CD4-positive, alpha-beta T cell (primary cell): ENCODE measurements around the gene KIF26B. TPM values are rescaled to one million over a fixed set of nuclear protein-coding genes. Genes with fewer than 3 reads are reported as not detected.
A peak's percentile ranks its signal among the peaks of the same experiment; 100 is the strongest.

Source experiments
- ATAC-seq: fragments of 200-7000 bp; cut with Tn5 transposase; one replicate; pipeline ENCODE4 v1.10.0; 2022; ENCODE audit warnings: mild to moderate bottlenecking; ENCODE audit not compliant: poor library complexity
- CTCF ChIA-PET: fragments of 350-600 bp; sonication (Branson Sonifier 250); formaldehyde crosslinking; loops from one replicate; lab custom pipeline; 2021; ENCODE audit warnings: antibody characterized with exemption, inconsistent platforms; lab: Charles Lee
- POLR2A ChIA-PET: fragments of 350-600 bp; sonication (Branson Sonifier 250); formaldehyde crosslinking; loops from one replicate; lab custom pipeline; 2021; ENCODE audit warnings: antibody characterized with exemption, inconsistent platforms; lab: Charles Lee
- DNase-seq, 14 experiments: peaks; one replicate each; pipeline ENCODE4 v3.0.0-alpha.2; 2013 to 2020; ENCODE audit warnings: mixed read lengths in 2 of 14
- H3K27ac ChIP-seq, 2 donors: one replicate each; pipeline versions ENCODE4 v1.5.1 to v1.7.0; 2013; ENCODE audit warnings: low read length in 2 of 2, low read depth in 1 of 2, mild to moderate bottlenecking in 1 of 2
- H3K27me3 ChIP-seq, 2 experiments: 1 replicate in 1 of 2; 2 replicates in 1 of 2; pipeline versions ENCODE4 v1.6.1 to v1.7.0; 2013; ENCODE audit warnings: low read length in 2 of 2, control low read depth in 1 of 2, mild to moderate bottlenecking in 1 of 2, moderate library complexity in 1 of 2; ENCODE audit not compliant: insufficient read depth in 2 of 2, control insufficient read depth in 1 of 2
- H3K36me3 ChIP-seq: one replicate; pipeline ENCODE4 v1.6.1; 2013; ENCODE audit warnings: low read length, control low read depth; ENCODE audit not compliant: insufficient read depth
- H3K4me1 ChIP-seq: one replicate; pipeline ENCODE4 v1.6.1; 2013; ENCODE audit warnings: low read length, control low read depth; ENCODE audit not compliant: insufficient read depth
- H3K4me3 ChIP-seq: one replicate; pipeline ENCODE4 v1.5.1; 2013; ENCODE audit warnings: mild to moderate bottlenecking, low read length, moderate library complexity
- H3K9me3 ChIP-seq, 2 experiments: 1 replicate in 1 of 2; 2 replicates in 1 of 2; pipeline versions ENCODE4 v1.6.1 to v1.7.0; 2013; ENCODE audit warnings: low read length in 2 of 2, mild to moderate bottlenecking in 2 of 2, control low read depth in 1 of 2, moderate library complexity in 1 of 2; ENCODE audit not compliant: control insufficient read depth in 1 of 2, insufficient read depth in 1 of 2
- H3K27ac Mint-ChIP-seq: one replicate; pipeline ENCODE4 v1.8.0; 2020; ENCODE audit warnings: mixed read lengths
- H3K27me3 Mint-ChIP-seq: one replicate; pipeline ENCODE4 v1.8.0; 2021; ENCODE audit warnings: mixed read lengths
- H3K36me3 Mint-ChIP-seq: one replicate; pipeline ENCODE4 v1.8.0; 2021; ENCODE audit warnings: low read depth, mixed read lengths
- H3K4me1 Mint-ChIP-seq: one replicate; pipeline ENCODE4 v1.8.0; 2021; ENCODE audit warnings: low read depth, mixed read lengths
- H3K4me3 Mint-ChIP-seq: one replicate; pipeline ENCODE4 v1.8.0; 2020; ENCODE audit warnings: mild to moderate bottlenecking, mixed read lengths
- H3K9me3 Mint-ChIP-seq: one replicate; pipeline ENCODE4 v1.8.0; 2020; ENCODE audit warnings: mixed read lengths
- intact Hi-C, 2 experiments: fragments of 100-400 bp; cut with DNase I in 1 of 2; cut with micrococcal nuclease in 1 of 2; formaldehyde crosslinking; loops; one replicate each; pipeline versions ENCODE4 v1.15.1 to v1.9.0; 2023 to 2025; cut with DNase I, micrococcal nuclease
- total RNA-seq, 174 experiments: library from RNA in 2 of 174; stranded (reverse) in 2 of 174; gene quantifications; one replicate each; pipeline ENCODE4 v1.2.3 and lab custom pipeline; 2021 to 2026
- TF ChIP-seq, protein P1 (sequence below): fragments of 200-600 bp; IDR thresholded peaks from one replicate; pipeline ENCODE4 v1.8.0; 2022; ENCODE audit warnings: antibody characterized with exemption, mild to moderate bottlenecking

KIF26B gene
- total RNA-seq, 2 experiments from 2014 or later: 0.03 TPM; not detected in 1

DNA sequence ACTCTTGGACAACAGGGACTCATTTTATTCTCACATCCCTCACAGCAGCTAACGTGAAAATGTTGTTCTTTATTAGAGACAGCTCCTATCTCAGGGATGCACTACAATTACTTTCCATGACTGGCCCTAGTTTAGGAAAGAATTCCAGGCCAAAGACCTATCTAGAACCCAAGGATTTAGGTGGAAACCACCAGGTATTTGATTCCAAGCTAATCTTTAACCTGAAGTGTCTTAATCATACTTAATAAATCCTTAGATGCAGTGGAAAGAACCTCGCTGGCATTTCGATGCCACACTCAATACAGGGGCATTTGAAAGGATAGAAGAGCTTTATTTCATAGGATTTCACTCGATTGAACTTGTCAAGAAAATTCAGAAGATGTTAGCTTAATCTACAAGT, 218.3 kb downstream of the KIF26B start:
- TF ChIP-seq, protein P1, sequence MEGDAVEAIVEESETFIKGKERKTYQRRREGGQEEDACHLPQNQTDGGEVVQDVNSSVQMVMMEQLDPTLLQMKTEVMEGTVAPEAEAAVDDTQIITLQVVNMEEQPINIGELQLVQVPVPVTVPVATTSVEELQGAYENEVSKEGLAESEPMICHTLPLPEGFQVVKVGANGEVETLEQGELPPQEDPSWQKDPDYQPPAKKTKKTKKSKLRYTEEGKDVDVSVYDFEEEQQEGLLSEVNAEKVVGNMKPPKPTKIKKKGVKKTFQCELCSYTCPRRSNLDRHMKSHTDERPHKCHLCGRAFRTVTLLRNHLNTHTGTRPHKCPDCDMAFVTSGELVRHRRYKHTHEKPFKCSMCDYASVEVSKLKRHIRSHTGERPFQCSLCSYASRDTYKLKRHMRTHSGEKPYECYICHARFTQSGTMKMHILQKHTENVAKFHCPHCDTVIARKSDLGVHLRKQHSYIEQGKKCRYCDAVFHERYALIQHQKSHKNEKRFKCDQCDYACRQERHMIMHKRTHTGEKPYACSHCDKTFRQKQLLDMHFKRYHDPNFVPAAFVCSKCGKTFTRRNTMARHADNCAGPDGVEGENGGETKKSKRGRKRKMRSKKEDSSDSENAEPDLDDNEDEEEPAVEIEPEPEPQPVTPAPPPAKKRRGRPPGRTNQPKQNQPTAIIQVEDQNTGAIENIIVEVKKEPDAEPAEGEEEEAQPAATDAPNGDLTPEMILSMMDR: no peak
- Histone ChIP-seq H3K27me3 (peaks cover 0 to 3% of the 10 kb centered on the region in 2 experiments), H3K4me1 (no peaks in the 10 kb centered on the region), H3K36me3 (no peaks in the 10 kb centered on the region), H3K27ac (no peak overlapping the region), H3K4me3 (no peak overlapping the region), H3K9me3 (peaks cover 0 to 5% of the 10 kb centered on the region in 2 experiments)
- DNase-seq (no peak), ATAC-seq (no peak)
- ChIA-PET POLR2A (interaction anchor here (0.7 kb wide), 1 partner anchor 1092 kb away, joined by 3 read pairs; no protein-coding TSS in a partner anchor), CTCF (no interaction called here)
- Mint-ChIP-seq H3K36me3 (no peaks in the 10 kb centered on the region), H3K27ac (no peak overlapping the region), H3K4me3 (no peak overlapping the region), H3K9me3 (no peaks in the 10 kb centered on the region), H3K4me1 (peaks cover 22% of the 10 kb centered on the region), H3K27me3 (no peaks in the 10 kb centered on the region)
- intact Hi-C loops: no loop called here

DNA sequence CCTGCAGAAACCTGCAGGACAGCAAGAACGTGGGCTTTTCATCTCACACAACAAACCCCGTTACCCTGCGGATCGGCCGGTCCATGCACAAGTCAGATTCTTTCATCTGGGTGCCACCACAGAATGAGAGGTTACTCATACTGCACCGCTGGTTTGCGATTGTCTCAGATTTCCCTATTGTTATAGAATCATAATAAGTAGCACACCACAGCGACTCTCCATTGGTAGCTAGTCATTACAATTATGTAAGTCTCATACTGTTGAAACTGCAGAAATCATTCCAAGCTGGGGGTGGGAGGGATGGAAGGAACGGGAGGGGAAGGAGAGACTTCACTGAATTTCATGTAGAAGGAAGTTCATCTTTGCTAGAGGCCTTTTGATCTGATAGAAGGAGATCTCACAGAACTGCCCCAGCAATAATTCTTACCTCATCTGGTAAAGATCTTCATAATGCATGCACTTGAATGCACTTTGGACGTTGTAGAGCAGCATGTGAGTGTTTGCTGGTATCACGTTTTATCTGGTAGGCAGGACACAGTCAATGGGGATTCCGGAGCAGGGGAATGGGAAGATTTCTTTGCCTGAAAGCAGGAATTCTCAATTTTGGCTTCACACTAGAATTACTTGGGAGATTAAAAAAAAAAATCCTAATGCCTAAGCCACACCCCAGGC, 221.1 kb downstream of the KIF26B start:
- H3K27ac Mint-ChIP-seq: peak overlapping the region; percentile 6
- POLR2A ChIA-PET: no interaction called here

DNA sequence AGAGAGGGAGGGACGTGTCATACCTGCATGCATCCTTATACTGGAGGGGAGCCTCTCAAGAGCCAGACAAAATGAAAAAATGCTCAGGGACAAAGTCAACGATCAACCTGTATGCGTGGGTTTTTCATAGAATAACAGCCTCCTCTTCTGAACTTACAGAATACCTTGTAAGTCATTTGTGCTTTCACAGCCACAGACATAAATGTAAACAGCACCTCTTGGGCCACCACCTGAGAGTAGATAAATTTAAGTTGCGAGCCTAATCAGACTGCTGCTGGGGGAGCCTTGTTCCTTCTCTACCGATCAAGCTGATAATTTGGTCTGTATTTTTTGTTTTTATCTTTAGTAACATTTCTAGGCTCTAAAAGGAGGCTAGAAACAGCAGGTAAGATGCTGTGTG, 223.1 kb downstream of the KIF26B start:
- H3K4me1 ChIP-seq: no peaks in the 10 kb centered on the region
- CTCF ChIA-PET: no interaction called here
- intact Hi-C loops: no loop called here
- H3K27me3 Mint-ChIP-seq: no peaks in the 10 kb centered on the region
- H3K4me3 ChIP-seq: no peak overlapping the region
- H3K27me3 ChIP-seq: peaks cover 0 to 3% of the 10 kb centered on the region in 2 experiments
- H3K27ac Mint-ChIP-seq: peak overlapping the region; percentile 63
- H3K4me3 Mint-ChIP-seq: no peak overlapping the region
- no peaks in the 10 kb centered on the region for H3K9me3 ChIP-seq
- ATAC-seq (peak; percentile 21), DNase-seq (no peak)
- peak overlapping the region in 1 of 2 donors; percentile 9 for H3K27ac ChIP-seq
- H3K9me3 Mint-ChIP-seq: no peaks in the 10 kb centered on the region
- peaks cover 31% of the 10 kb centered on the region for H3K4me1 Mint-ChIP-seq
- POLR2A ChIA-PET: no interaction called here
- no peaks in the 10 kb centered on the region for H3K36me3 ChIP-seq
- TF ChIP-seq, protein P1: no peak
- no peaks in the 10 kb centered on the region for H3K36me3 Mint-ChIP-seq

More for the DNA sequence above, 221.1 kb downstream of the KIF26B start:
- ATAC-seq (no peak), DNase-seq (no peak)
- CTCF ChIA-PET: no interaction called here
- H3K27ac ChIP-seq: no peak overlapping the region
- TF ChIP-seq, protein P1: no peak
- H3K4me3 ChIP-seq: no peak overlapping the region
- no peaks in the 10 kb centered on the region for H3K9me3 Mint-ChIP-seq
- H3K4me1 ChIP-seq: no peaks in the 10 kb centered on the region
- H3K9me3 ChIP-seq: peaks cover 0 to 5% of the 10 kb centered on the region in 2 experiments
- intact Hi-C loops: no loop called here
- H3K4me1 Mint-ChIP-seq: peaks cover 31% of the 10 kb centered on the region
- no peak overlapping the region for H3K4me3 Mint-ChIP-seq
- no peaks in the 10 kb centered on the region for H3K36me3 Mint-ChIP-seq
- H3K27me3 Mint-ChIP-seq: no peaks in the 10 kb centered on the region
- peaks cover 0 to 3% of the 10 kb centered on the region in 2 experiments for H3K27me3 ChIP-seq
- no peaks in the 10 kb centered on the region for H3K36me3 ChIP-seq
